WTC11 (cell line): ENCODE results near the gene TXNDC2.

Source experiments
- CTCF ChIP-seq: fragments of 200-600 bp; IDR thresholded peaks from 2 replicates; pipeline ENCODE4 v1.8.0; 2022; ENCODE audit warnings: antibody characterized with exemption
- NFATC4 ChIP-seq: fragments of 250-450 bp; sonication (Bioruptor Pico); IDR thresholded peaks from 2 replicates; pipeline ENCODE4 v1.9.0; 2021; ENCODE audit warnings: mild to moderate bottlenecking
- RELA ChIP-seq: sonication (generic); formaldehyde crosslinking; IDR thresholded peaks from 2 replicates; pipeline ENCODE4 v1.8.1; 2022; ENCODE audit warnings: missing genetic modification reagents, mild to moderate bottlenecking, borderline replicate concordance
- USF2 ChIP-seq: sonication (generic); formaldehyde crosslinking; IDR thresholded peaks from 2 replicates; pipeline ENCODE4 v1.8.1; 2023; ENCODE audit warnings: mild to moderate bottlenecking, missing genetic modification reagents, moderate library complexity
- ZBTB21 ChIP-seq: sonication (generic); formaldehyde crosslinking; IDR thresholded peaks from 2 replicates; pipeline ENCODE4 v1.8.1; 2023; ENCODE audit warnings: mild to moderate bottlenecking, missing genetic modification reagents, borderline replicate concordance
- ZNF396 ChIP-seq: fragments of 250-450 bp; sonication (Bioruptor Pico); IDR thresholded peaks from 2 replicates; pipeline ENCODE4 v1.8.0; 2021; ENCODE audit warnings: mild to moderate bottlenecking, moderate library complexity, borderline replicate concordance

- TF ChIP-seq RELA (CRISPR knock-in tag): no peak
- TF ChIP-seq CTCF: no peak
- TF ChIP-seq USF2: no peak
- no peak for TF ChIP-seq ZNF396
- no peak for TF ChIP-seq NFATC4
- no peak for TF ChIP-seq ZBTB21 (CRISPR knock-in tag)
These were observed 40.5 kb upstream of the TXNDC2 start for GRCh38 chr18:9845256-9845655.
